ENCODE data around the gene DUOXA1.
A peak's percentile ranks its signal among the peaks of the same experiment; 100 is the strongest.

DUOXA1 gene

DNA sequence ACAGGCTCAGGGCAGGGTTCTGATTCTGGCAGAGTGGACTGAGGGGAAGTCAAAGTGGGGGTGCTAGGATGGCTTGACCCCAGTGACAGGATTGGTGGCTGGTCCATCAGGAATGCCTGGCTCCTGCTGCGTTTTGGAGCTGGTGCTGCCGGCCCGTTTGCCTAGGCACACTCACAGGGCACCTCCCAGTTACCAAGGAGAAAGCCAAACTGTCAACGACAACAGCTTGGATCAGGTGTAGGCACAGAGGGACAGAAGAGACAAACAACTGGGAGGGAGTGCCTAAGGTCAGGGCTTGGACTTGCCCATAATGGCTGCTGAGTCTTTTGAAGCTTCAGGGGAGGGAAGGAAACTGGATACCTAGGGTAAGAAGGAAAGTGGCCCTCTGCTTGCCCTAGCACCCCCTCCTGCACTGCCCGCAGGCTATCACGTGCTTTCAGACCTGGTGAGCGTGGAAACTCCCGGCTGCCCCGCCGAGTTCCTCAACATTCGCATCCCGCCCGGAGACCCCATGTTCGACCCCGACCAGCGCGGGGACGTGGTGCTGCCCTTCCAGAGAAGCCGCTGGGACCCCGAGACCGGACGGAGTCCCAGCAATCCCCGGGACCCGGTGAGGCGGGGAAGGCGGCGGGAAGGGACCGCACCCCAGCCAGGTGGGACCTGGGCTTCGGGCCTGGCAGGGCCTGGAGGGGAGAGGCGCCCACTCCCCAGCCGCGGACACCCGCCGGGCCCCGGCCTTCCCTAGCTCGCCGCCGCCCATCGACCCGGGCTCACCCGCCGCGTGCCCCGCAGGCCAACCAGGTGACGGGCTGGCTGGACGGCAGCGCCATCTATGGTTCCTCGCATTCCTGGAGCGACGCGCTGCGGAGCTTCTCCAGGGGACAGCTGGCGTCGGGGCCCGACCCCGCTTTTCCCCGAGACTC lies 5.3 kb upstream of the DUOXA1 start:
- in situ Hi-C loops (cut with HindIII; ENCODE audit: low pct_unique_long_range_greater_than_20kb, low sequenced_read_pairs), result no loop called here
- TF ChIP-seq JUND (IDR thresholded peaks at IDR 0.05; ENCODE audit: low read depth), result no peak
- DNase-seq (ENCODE audit: low read depth in 1 of 2, low spot score in 1 of 2), result no peak

DNA sequence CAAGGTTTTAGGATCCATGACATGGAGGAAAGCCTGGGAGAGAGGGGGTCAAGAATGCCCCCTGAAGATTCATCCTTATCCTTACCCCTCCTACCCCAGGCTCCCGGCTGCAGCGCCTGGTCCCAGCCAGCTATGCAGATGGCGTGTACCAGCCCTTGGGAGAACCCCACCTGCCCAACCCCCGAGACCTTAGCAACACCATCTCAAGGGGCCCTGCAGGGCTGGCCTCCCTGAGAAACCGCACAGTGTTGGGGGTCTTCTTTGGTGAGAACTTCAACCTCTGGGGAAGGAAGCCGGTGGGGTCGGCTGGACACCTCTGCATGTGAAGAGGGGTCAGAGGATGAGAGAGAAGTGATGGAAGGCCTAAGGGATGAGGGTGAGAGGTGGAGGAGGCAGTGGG lies 4.4 kb upstream of the DUOXA1 start:
- DNase-seq (ENCODE audit: low read depth in 1 of 2, low spot score in 1 of 2), result no peak
- TF ChIP-seq JUND (IDR thresholded peaks at IDR 0.05; ENCODE audit: low read depth), result no peak
- in situ Hi-C loops (cut with HindIII; ENCODE audit: low pct_unique_long_range_greater_than_20kb, low sequenced_read_pairs), result no loop called here

DNA sequence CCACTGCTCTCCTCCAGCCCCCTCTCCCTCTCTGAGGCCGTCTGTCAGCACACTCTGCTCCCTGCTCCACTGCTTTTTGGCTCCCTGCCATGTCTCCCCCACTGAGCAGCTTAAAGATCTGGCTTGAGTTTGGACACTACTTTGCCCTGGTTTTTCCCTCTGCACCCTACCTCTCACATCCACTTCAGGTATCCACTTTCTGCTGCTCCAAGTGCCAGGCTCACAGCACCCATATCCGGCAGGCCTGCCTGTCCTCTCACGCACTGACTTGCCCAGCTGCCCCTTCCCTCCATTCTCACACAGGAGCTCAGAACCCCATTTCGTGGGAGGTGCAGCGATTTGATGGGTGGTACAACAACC lies 3.9 kb upstream of the DUOXA1 start:
- in situ Hi-C loops (cut with HindIII; ENCODE audit: low pct_unique_long_range_greater_than_20kb, low sequenced_read_pairs), result no loop called here
- no peak for DNase-seq (ENCODE audit: low read depth in 1 of 2, low spot score in 1 of 2)
- no peak for TF ChIP-seq JUND (IDR thresholded peaks at IDR 0.05; ENCODE audit: low read depth)

DNA sequence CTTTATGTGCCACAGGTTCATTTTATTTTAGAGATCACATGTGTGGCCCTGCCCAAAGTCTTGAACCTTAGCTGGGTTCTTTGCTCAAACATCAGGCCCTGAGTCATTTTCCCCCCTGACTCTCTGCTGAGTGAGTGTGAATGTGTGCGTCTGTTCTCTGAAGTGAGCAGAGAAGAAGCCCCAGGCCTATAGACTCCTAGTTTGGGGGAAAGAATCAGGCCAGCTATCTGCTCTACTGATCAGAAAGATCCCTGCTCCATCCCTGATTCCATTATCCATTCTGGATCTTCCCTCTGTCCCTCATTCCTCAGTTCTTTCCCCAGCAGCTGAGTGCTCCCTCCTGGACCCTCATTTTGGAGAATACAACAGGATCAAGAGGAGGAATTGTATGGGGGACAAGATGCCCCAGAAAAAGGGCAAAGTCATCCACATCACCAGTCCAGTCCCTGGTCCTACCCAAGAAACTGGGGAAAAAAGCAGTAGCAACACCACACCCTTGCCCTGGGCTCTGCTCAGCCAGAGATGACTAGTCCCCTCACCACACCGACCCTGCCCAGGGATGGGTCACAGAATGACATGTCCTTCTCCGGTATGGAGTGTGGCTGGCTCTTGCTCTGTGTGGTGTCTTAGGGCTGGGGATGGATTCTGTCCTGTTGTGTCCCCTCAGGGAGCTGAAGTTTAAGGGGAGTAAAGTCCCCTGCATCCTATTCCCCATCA lies 3.3 kb upstream of the DUOXA1 start:
- no peak for TF ChIP-seq JUND (IDR thresholded peaks at IDR 0.05; ENCODE audit: low read depth)
- no peak for DNase-seq (ENCODE audit: low read depth in 1 of 2, low spot score in 1 of 2)
- in situ Hi-C loops (cut with HindIII; ENCODE audit: low pct_unique_long_range_greater_than_20kb, low sequenced_read_pairs), result no loop called here

DNA sequence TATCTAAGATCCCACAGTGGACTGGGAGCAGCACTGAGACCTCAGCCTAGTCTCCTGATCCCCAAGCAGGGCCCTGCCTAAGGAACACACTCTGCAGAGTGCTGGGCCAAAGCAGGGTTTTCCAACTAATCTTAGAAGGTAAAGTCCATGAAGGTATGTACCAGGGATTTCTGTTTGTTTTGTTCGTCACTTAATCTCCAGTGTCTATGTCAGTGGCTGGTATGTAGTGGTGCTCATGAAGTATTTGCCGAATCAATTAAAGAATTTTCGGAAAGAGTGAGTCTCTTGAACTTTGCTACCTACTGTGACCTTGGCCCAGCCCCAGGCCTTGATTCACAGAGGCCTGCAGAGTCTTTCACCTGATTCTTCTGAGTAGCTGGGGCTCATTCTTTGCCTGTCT lies 1.8 kb upstream of the DUOXA1 start:
- no peak for DNase-seq (ENCODE audit: low read depth in 1 of 2, low spot score in 1 of 2)
- no peak for TF ChIP-seq JUND (IDR thresholded peaks at IDR 0.05; ENCODE audit: low read depth)
- in situ Hi-C loops (cut with HindIII; ENCODE audit: low pct_unique_long_range_greater_than_20kb, low sequenced_read_pairs), result no loop called here

DNA sequence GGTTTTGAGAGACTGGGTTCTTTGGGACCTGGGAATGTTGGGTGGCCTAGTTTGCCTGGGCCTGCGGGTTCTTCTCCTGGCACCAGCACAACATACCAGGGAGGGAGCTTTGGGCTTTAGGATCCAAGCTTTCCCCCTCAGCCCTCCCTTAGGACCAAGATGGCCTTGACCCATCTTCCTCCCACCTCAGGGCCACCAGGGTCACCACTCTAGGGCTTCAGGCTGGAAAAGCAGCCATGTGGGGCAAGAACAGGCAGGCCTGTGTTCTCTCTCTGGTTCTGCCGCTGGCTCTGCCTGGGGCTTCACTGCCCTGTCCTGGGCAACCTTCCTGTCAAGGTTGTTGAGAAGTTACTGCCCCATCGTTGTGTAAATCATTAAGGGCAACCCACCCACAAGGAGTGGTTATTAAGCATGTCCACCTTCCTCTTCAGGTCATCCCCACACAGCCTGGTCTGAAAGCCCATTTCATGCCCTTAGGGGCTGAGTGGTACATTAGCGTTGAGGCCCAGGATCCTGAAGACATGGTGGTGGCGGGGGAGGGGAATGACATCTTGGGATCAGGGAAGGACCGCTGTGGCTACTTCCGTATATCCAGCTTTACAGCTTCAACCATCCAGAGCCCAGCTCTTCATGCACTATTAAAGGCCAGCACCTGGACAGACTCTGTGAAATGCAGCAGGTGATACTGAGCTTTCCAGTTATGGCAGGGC lies 767 bp upstream of the DUOXA1 start:
- TF ChIP-seq JUND (IDR thresholded peaks at IDR 0.05; ENCODE audit: low read depth), result no peak
- in situ Hi-C loops (cut with HindIII; ENCODE audit: low pct_unique_long_range_greater_than_20kb, low sequenced_read_pairs), result no loop called here
- DNase-seq (ENCODE audit: low read depth in 1 of 2, low spot score in 1 of 2), result no peak

DNA sequence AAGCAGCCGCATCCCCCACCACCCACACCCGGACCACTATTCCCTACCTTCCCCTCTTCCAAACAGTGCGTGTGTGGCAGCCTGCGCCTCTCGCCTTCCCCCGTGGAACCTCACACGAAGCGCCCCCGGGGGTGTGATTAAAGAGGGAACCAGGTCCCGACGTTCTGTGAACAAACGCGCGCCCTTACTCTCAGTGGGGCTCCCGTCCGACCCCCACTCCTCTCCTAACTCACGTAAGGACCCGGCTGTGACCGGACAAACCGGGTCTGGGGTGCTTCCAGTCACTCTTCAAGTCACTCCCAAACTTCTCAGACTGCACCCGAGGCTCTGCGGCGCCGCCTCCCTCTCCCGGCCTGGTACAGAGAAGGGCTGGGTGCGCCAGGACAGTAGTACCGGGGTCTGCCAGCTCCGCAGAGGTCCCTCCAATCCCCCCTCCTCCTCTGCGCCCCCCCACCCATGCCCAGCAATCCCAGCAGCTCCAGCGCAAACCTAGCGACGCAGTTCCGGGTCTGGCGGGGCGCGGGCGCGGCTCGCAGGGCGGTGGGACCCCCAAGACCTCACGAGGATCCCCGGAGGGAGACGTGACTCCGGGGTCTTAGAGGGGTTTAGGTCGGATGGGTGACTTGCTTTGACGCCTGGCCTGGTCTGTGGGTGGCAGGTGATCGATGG lies 574 bp downstream of the DUOXA1 start:
- TF ChIP-seq JUND (IDR thresholded peaks at IDR 0.05; ENCODE audit: low read depth), result no peak

DNA sequence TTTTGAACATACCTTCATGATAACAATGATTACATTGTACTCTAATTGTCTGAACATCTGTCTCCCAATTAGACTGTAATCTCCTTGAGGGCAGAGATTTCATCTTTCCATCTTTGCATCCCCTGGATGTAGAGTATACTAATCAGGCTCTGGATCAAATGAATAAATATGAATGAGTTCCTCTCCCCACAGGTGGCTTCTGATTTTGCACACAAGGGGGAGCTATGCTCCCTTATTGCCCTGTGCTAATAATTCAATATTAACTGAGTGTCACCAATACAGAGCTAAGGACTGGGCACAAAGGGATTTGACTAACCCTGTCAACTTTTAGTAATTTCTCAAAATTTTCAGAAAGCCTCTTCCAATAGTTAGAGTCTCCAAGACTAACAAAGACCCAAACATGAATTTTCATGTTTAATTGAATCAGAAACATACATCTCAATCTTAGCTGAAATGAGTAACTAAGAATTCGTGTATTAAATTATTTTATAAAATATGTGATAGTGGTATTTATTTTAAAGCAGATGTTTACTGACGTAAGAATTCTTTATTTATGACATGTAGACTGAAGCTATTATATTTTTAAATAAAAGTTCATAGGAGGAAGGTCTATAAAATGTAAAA lies 3.0 kb downstream of the DUOXA1 start:
- no peak for TF ChIP-seq JUND (IDR thresholded peaks at IDR 0.05; ENCODE audit: low read depth)
- in situ Hi-C loops (cut with HindIII; ENCODE audit: low pct_unique_long_range_greater_than_20kb, low sequenced_read_pairs), result no loop called here
- DNase-seq (ENCODE audit: low read depth in 1 of 2, low spot score in 1 of 2), result peak in 1 of 2 experiments; percentile 65

More for the DNA sequence above, 574 bp downstream of the DUOXA1 start:
- in situ Hi-C loops (cut with HindIII; ENCODE audit: low pct_unique_long_range_greater_than_20kb, low sequenced_read_pairs), result no loop called here
- DNase-seq (ENCODE audit: low read depth in 1 of 2, low spot score in 1 of 2), result no peak

DNA sequence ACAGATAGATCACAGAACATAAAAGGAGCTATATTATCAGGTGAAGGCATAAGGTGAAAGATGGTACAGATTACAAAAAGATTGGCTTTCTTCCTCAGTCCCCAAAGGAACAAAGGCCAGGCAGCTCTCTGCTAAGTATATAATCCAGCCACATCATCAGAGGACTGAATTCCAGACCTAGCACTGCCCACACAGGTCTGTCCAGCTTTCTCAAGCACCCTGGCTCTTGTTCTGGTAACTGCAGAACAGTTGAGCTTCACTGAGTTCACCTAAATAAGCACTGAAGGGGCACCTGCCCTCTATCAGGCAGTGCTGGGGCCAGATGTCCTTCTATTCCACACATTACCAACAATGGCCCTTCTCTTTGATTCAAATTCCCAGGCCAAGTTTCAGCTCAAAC lies 6.3 kb downstream of the DUOXA1 start:
- DNase-seq (ENCODE audit: low read depth in 1 of 2, low spot score in 1 of 2), result peak; percentile 52 to 80
- in situ Hi-C loops (cut with HindIII; ENCODE audit: low pct_unique_long_range_greater_than_20kb, low sequenced_read_pairs), result no loop called here
- TF ChIP-seq JUND (IDR thresholded peaks at IDR 0.05; ENCODE audit: low read depth), result no peak

DNA sequence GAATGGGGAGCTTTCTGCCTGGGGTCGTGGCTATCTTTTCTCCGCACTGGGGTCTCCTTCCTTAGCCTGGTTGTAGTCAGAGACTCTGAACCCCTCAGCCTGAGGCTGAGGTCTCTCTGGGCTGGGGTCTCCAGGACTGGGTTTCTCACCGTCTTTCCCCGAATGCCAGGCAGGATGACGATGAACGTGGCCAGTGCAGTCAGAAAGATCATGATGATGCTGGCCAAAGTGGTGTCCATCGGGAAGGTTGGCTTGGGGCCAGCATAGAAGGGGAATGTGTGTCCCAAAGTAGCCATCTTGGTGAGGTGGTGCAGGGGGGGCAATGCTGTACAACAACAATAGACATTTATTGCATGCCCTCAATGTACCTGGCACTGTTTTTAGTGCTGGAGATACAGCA lies 7.0 kb downstream of the DUOXA1 start:
- no peak for DNase-seq (ENCODE audit: low read depth in 1 of 2, low spot score in 1 of 2)
- in situ Hi-C loops (cut with HindIII; ENCODE audit: low pct_unique_long_range_greater_than_20kb, low sequenced_read_pairs), result no loop called here
- TF ChIP-seq JUND (IDR thresholded peaks at IDR 0.05; ENCODE audit: low read depth), result no peak

DNA sequence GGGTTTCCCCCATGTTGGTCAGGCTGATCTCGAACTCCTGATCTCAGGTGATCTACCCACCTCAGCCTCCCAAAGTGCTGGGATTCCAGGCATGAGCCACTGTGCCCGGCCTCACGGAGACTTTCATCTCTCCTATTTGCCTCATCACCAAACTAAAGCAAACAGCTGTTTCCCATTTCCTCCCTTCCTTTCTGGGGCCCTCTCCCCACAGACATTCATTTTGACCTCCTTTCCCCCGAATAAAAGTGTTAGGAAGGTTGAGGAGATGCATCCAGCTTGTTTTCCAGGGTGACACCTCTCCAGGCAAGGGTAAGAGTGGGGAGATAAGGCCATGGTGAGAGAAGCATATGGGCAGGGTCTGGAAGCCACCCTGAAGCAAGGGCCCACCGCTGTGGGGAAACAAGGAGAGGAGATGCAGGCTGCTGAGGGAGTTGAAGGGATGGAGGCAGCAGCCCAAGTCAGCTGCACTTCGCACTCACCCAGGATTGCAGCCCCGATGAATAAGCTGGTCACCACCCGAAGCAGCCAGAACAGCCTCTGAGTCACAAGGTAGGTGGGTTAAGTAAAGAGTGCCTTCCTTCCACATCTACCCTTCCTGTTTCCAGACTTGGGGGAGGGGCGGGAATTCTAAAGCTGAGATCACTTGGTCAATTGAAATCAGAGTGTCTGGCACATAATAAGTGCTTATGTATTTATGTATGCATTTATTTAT lies 7.8 kb downstream of the DUOXA1 start:
- no peak for TF ChIP-seq JUND (IDR thresholded peaks at IDR 0.05; ENCODE audit: low read depth)
- DNase-seq (ENCODE audit: low read depth in 1 of 2, low spot score in 1 of 2), result no peak
- in situ Hi-C loops (cut with HindIII; ENCODE audit: low pct_unique_long_range_greater_than_20kb, low sequenced_read_pairs), result no loop called here

All from T47D (cell line).